ENCODE measurements around the gene SHANK1.

GRCh38 chr19:50638600-50638999 is 81.0 kb downstream of the SHANK1 start:
- TF ChIP-seq EP300 (IDR thresholded peaks at IDR 0.05) (no peak), CTCF (IDR thresholded peaks at IDR 0.05) (no peak)

Measured in suprapubic skin (tissue), 3 donors.